Tibial nerve (tissue), 4 donors: ENCODE results near the gene CACNA1F.

Source experiments
- EP300 ChIP-seq, 2 donors: sonication (generic); formaldehyde crosslinking; IDR thresholded peaks; one replicate each; pipeline ENCODE4 v1.6.1; 2017; ENCODE audit warnings: antibody characterized with exemption in 2 of 2, mild to moderate bottlenecking in 1 of 2
- POLR2A ChIP-seq, 2 donors: fragments of 450-650 bp; IDR thresholded peaks; one replicate each; pipeline ENCODE4 v1.6.1; 2017; ENCODE audit warnings: antibody characterized with exemption in 2 of 2, mild to moderate bottlenecking in 2 of 2, moderate library complexity in 2 of 2
- TF ChIP-seq, protein P1 (sequence below), 5 experiments: fragments of 200-600 bp in 3 of 5; fragments of 450-650 bp in 2 of 5; sonication (generic) in 3 of 5; IDR thresholded peaks; one replicate each; pipeline ENCODE4 v1.5.1; 2016 to 2019; ENCODE audit warnings: antibody characterized with exemption in 5 of 5, mild to moderate bottlenecking in 3 of 5, moderate library complexity in 2 of 5

DNA sequence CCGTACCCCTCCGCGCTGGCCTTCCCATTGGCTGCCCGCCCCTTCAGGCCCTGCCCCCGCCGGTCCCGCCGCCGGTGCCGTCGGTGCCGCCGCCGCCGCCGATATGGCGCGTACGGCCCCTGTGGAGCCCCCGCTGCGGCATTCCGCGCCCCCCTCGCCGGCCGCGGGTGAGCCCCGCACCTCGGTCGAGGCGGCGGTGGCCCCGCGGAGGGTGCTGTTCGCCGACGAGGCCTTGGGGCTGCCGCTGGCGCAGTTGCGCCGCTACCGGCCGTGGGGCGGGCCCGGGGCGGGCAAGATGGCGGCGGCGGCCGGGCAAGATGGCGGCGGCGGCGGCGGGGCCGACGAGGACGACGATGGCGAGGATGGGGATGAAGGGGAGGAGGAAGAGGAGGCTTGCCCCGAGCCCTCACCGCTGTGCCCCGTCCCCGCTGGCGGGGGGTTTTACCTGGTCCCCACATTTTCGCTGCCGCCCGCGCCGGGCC, 36.7 kb upstream of the CACNA1F start, which contains the start of gene PPP1R3F:
- peak; percentile 64 to 73 for TF ChIP-seq POLR2A (IDR thresholded peaks at IDR 0.05)
- TF ChIP-seq, protein P1, sequence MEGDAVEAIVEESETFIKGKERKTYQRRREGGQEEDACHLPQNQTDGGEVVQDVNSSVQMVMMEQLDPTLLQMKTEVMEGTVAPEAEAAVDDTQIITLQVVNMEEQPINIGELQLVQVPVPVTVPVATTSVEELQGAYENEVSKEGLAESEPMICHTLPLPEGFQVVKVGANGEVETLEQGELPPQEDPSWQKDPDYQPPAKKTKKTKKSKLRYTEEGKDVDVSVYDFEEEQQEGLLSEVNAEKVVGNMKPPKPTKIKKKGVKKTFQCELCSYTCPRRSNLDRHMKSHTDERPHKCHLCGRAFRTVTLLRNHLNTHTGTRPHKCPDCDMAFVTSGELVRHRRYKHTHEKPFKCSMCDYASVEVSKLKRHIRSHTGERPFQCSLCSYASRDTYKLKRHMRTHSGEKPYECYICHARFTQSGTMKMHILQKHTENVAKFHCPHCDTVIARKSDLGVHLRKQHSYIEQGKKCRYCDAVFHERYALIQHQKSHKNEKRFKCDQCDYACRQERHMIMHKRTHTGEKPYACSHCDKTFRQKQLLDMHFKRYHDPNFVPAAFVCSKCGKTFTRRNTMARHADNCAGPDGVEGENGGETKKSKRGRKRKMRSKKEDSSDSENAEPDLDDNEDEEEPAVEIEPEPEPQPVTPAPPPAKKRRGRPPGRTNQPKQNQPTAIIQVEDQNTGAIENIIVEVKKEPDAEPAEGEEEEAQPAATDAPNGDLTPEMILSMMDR (IDR thresholded peaks at IDR 0.05) = no peak
- no peak for TF ChIP-seq EP300 (IDR thresholded peaks at IDR 0.05)
